Measurements from ENCODE around the gene TMPRSS11A.

The TMPRSS11A gene

GRCh38 chr4:67883902-67884301 lies 79.4 kb downstream of the TMPRSS11A start, which contains the start of gene TMPRSS11D:
Gene TMPRSS11D, minus strand, starts transcription at chr4:67884002. Its CDS starts 69 bp downstream, at chr4:67883933.
- no peak within 1 kb of the TSS for H3K4me3 ChIP-seq (ENCODE audit: low read depth, low read length)
- no peak for DNase-seq (ENCODE audit: low read depth)
- TF ChIP-seq CTCF (IDR thresholded peaks at IDR 0.05; ENCODE audit: insufficient read depth, low read depth, low read length, missing control alignments): no peak

GRCh38 chr4:67883458-67883857 lies 79.8 kb downstream of the TMPRSS11A start:
- no peak for TF ChIP-seq CTCF (IDR thresholded peaks at IDR 0.05; ENCODE audit: insufficient read depth, low read depth, low read length, missing control alignments)
- DNase-seq (ENCODE audit: low read depth): no peak
- H3K4me3 ChIP-seq (ENCODE audit: low read depth, low read length): no peak overlapping the region

GRCh38 chr4:67880866-67881610 lies 82.3 kb downstream of the TMPRSS11A start:
- no peak for DNase-seq (ENCODE audit: low read depth)
- H3K4me3 ChIP-seq (ENCODE audit: low read depth, low read length): no peak overlapping the region
- TF ChIP-seq CTCF (IDR thresholded peaks at IDR 0.05; ENCODE audit: insufficient read depth, low read depth, low read length, missing control alignments): no peak

- H3K4me3 ChIP-seq (ENCODE audit: low read depth, low read length): no peak overlapping the region
- DNase-seq (ENCODE audit: low read depth): no peak
- TF ChIP-seq CTCF (IDR thresholded peaks at IDR 0.05; ENCODE audit: insufficient read depth, low read depth, low read length, missing control alignments): no peak
Measured at GRCh38 chr4:67879486-67879885, 83.8 kb downstream of the TMPRSS11A start.

- H3K4me3 ChIP-seq (ENCODE audit: low read depth, low read length): no peak overlapping the region
- no peak for DNase-seq (ENCODE audit: low read depth)
- no peak for TF ChIP-seq CTCF (IDR thresholded peaks at IDR 0.05; ENCODE audit: insufficient read depth, low read depth, low read length, missing control alignments)
Measured at GRCh38 chr4:67877086-67877485, 86.2 kb downstream of the TMPRSS11A start.

- no peak for TF ChIP-seq CTCF (IDR thresholded peaks at IDR 0.05; ENCODE audit: insufficient read depth, low read depth, low read length, missing control alignments)
- H3K4me3 ChIP-seq (ENCODE audit: low read depth, low read length): no peak overlapping the region
- no peak for DNase-seq (ENCODE audit: low read depth)
Measured at GRCh38 chr4:67874986-67875385, 88.3 kb downstream of the TMPRSS11A start.

GRCh38 chr4:67873116-67873515 lies 90.2 kb downstream of the TMPRSS11A start:
- no peak overlapping the region for H3K4me3 ChIP-seq (ENCODE audit: low read depth, low read length)
- no peak for DNase-seq (ENCODE audit: low read depth)
- TF ChIP-seq CTCF (IDR thresholded peaks at IDR 0.05; ENCODE audit: insufficient read depth, low read depth, low read length, missing control alignments): no peak

Measured in GM12865 (cell line).